Smooth muscle cell (in vitro differentiated cells): Measurements from ENCODE around the gene MT1A. TPM values are rescaled to one million over a fixed set of nuclear protein-coding genes. Genes with fewer than 3 reads are reported as not detected.

Source experiments
- DNase-seq: peaks from one replicate; lab custom pipeline; 2025; ENCODE audit not compliant: unreplicated experiment; lab: John Stamatoyannopoulos, UW
- H2AFZ ChIP-seq: fragments of 200-600 bp; sonication (generic); 2 replicates; pipeline ENCODE4 v1.6.0; 2016; ENCODE audit warnings: antibody characterized with exemption, low read depth, mild to moderate bottlenecking
- H3F3A ChIP-seq: fragments of 200-600 bp; sonication (generic); 2 replicates; pipeline ENCODE4 v1.6.0; 2017; ENCODE audit warnings: antibody characterized with exemption, low read depth
- H3K27ac ChIP-seq: fragments of 200-600 bp; sonication (generic); 2 replicates; pipeline ENCODE4 v1.5.1; 2016; ENCODE audit warnings: low read depth, mild to moderate bottlenecking
- H3K27me3 ChIP-seq: fragments of 200-600 bp; sonication (generic); 2 replicates; pipeline ENCODE4 v1.6.1; 2016; ENCODE audit warnings: low read depth, mild to moderate bottlenecking
- H3K36me3 ChIP-seq: fragments of 200-600 bp; sonication (generic); 2 replicates; pipeline ENCODE4 v1.5.1; 2016; ENCODE audit warnings: low read depth
- H3K4me1 ChIP-seq: fragments of 200-600 bp; sonication (generic); 2 replicates; pipeline ENCODE4 v1.5.1; 2016; ENCODE audit warnings: low read depth
- H3K4me2 ChIP-seq: fragments of 200-600 bp; sonication (generic); 2 replicates; pipeline ENCODE4 v1.6.0; 2016; ENCODE audit warnings: mild to moderate bottlenecking
- H3K4me3 ChIP-seq: fragments of 200-600 bp; sonication (generic); 2 replicates; pipeline ENCODE4 v1.5.1; 2016; ENCODE audit warnings: mild to moderate bottlenecking
- H3K79me2 ChIP-seq: fragments of 200-600 bp; sonication (generic); 2 replicates; pipeline ENCODE4 v1.6.0; 2016; ENCODE audit warnings: low read depth, mild to moderate bottlenecking
- H3K9ac ChIP-seq: fragments of 200-600 bp; sonication (generic); 2 replicates; pipeline ENCODE4 v1.6.0; 2016; ENCODE audit warnings: low read depth
- H3K9me3 ChIP-seq: fragments of 200-600 bp; sonication (generic); replicated peaks from 2 replicates; pipeline ENCODE4 v1.5.1; 2016; ENCODE audit warnings: low read depth
- H4K20me1 ChIP-seq: fragments of 200-600 bp; sonication (generic); 2 replicates; pipeline ENCODE4 v1.6.0; 2016; ENCODE audit warnings: low read depth
- WGBS: methylation state at CpG from one replicate; pipeline ENCODE4 v1.1.7; 2016; ENCODE audit warnings: low lambda C conversion rate; 5-methylcytosine and 5-hydroxymethylcytosine counted together
- polyA plus RNA-seq: library from polyadenylated mRNA; unstranded; fragments of >200 nt; fragmentation: Nextera tagmentation; extraction: Ambion mirVana; gene quantifications from 2 replicates; pipeline ENCODE4 v1.2.1, GENCODE V29; 2016
- total RNA-seq: library from RNA; depleted of rRNA; stranded (reverse); fragments of >200 nt; gene quantifications from 2 replicates; pipeline ENCODE4 v1.2.3, GENCODE V29; 2014
- TF ChIP-seq, protein P1 (sequence below): fragments of 200-600 bp; sonication (generic); IDR thresholded peaks from 2 replicates; pipeline ENCODE4 v1.5.1; 2017; ENCODE audit warnings: borderline replicate concordance, mild to moderate bottlenecking, antibody characterized with exemption; ENCODE audit not compliant: insufficient read depth, poor library complexity, severe bottlenecking

MT1A gene
- total and polyA plus RNA-seq, 2 experiments from 2014 or later: not detected

DNA sequence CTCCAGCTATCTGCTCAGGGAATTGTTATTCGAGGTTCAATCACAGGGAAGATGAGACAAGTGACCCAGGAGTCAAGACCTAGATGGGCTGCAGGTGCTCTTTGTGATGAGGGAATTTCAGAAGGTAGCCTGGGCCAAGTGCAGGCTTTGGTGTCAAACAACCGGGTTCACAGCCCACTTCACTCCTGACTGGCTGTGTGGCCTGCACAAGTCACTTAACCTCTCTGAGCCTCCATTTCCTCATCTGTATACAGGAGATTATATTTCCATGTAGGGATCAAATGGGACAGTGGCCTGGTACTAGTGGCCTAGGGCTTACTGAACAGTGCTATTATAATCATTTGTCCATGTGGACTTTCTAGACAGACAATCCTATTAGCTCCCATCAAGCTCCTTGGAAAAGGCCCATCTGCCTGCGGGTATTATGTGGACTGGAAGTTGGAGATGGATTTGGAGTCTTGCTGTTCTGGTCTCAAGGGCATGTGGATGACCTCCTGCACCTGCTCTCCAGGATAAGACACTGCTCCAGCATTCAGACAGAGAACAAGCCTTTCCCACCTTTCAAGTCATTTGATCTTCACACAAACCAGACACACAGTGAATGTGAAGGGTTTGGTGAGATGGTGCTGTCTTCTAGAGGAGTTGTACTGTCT lies 40.7 kb downstream of the MT1A start:
- H4K20me1 ChIP-seq: no peaks in the 10 kb centered on the region
- DNase-seq: no peak
- TF ChIP-seq, protein P1, sequence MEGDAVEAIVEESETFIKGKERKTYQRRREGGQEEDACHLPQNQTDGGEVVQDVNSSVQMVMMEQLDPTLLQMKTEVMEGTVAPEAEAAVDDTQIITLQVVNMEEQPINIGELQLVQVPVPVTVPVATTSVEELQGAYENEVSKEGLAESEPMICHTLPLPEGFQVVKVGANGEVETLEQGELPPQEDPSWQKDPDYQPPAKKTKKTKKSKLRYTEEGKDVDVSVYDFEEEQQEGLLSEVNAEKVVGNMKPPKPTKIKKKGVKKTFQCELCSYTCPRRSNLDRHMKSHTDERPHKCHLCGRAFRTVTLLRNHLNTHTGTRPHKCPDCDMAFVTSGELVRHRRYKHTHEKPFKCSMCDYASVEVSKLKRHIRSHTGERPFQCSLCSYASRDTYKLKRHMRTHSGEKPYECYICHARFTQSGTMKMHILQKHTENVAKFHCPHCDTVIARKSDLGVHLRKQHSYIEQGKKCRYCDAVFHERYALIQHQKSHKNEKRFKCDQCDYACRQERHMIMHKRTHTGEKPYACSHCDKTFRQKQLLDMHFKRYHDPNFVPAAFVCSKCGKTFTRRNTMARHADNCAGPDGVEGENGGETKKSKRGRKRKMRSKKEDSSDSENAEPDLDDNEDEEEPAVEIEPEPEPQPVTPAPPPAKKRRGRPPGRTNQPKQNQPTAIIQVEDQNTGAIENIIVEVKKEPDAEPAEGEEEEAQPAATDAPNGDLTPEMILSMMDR: no peak
- H3K9ac ChIP-seq: no peak overlapping the region
- no peaks in the 10 kb centered on the region for H3F3A ChIP-seq
- 95% methylated on average over 3 of the region's 3 CpGs for WGBS
- H2AFZ ChIP-seq: no peak overlapping the region
- H3K27me3 ChIP-seq: peaks cover 44% of the 10 kb centered on the region
- H3K4me1 ChIP-seq: no peaks in the 10 kb centered on the region
- no peak overlapping the region for H3K27ac ChIP-seq
- H3K9me3 ChIP-seq: no peaks in the 10 kb centered on the region
- H3K4me3 ChIP-seq: no peak overlapping the region
- no peaks in the 10 kb centered on the region for H3K79me2 ChIP-seq
- H3K36me3 ChIP-seq: no peaks in the 10 kb centered on the region
- H3K4me2 ChIP-seq: no peak overlapping the region

DNA sequence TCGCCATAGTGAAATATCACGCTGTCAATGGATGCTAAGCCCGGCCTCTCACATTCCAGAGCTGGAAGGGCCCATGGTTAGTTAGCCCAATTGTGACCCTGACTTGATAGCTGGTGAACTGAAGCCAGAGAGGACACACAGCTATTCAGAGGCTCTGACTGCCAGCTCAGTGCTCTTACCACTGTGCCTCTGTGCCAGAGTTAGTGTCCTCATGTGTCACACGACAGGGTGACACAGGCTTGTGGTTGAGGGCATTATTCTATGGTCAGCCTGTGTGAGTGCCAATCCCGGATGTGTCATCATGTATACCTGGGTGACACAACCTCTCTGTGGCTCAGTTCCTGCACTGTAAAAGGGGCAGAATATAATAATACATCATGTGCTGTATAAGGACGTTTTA lies 41.4 kb downstream of the MT1A start:
- Histone ChIP-seq H3K27me3 (peaks cover 38% of the 10 kb centered on the region), H3K4me1 (no peaks in the 10 kb centered on the region), H3K36me3 (no peaks in the 10 kb centered on the region), H2AFZ (no peak overlapping the region), H3K9ac (no peak overlapping the region), H3K4me3 (no peak overlapping the region), H4K20me1 (no peaks in the 10 kb centered on the region), H3K9me3 (no peaks in the 10 kb centered on the region), H3K4me2 (no peak overlapping the region), H3K27ac (no peak overlapping the region), H3F3A (no peaks in the 10 kb centered on the region), H3K79me2 (no peaks in the 10 kb centered on the region)
- TF ChIP-seq, protein P1: no peak
- 84% methylated on average over 6 of the region's 6 CpGs for WGBS
- no peak for DNase-seq

DNA sequence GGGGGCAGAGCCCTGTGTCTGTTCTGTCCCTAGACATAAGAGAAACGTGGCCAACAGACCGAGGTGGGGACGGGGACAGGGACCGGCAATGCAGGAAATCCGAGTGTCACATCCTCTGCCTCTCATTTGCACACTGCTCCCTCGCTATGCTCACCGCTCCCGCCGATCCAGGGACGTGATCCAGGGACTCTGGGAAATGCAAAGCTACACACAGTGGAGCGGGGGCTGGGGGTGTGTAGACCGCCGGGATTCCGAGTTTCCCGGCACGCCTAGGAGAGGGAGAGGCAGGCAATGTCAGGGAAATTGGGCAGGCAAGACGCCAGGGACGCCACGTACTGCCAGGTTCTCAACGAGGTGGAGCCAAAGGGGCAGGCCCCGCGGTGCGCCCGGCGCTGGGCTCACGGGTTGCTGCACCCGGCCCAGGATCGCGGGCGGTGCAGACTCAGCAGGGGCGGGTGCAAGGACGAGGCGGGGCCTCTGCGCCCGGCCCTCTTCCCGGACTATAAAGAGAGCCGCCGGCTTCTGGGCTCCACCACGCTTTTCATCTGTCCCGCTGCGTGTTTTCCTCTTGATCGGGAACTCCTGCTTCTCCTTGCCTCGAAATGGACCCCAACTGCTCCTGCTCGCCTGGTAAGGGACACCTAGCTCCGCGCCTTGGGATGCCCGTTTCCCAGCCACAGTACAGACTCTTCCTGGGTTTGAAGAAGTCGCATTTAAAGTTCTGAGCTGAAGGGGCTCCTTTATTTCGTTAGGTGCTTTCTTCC lies 43.7 kb downstream of the MT1A start, which contains the start of gene MT1X:
MT1X (plus strand) TSS at position 532 of the 764 bp plus-strand sequence; CDS start at position 603, 71 bp downstream.
- Histone ChIP-seq H4K20me1 (no peaks in the 10 kb centered on the region), H3K79me2 (no peaks in the 10 kb centered on the region), H2AFZ (peak within 1 kb of the TSS; percentile 98), H3K9ac (peak within 1 kb of the TSS; percentile 55), H3K4me3 (peak within 1 kb of the TSS; percentile 63), H3F3A (no peaks in the 10 kb centered on the region), H3K27ac (no peak within 1 kb of the TSS), H3K4me2 (peak within 1 kb of the TSS; percentile 99), H3K9me3 (no peaks in the 10 kb centered on the region), H3K4me1 (no peaks in the 10 kb centered on the region), H3K36me3 (no peaks in the 10 kb centered on the region), H3K27me3 (peaks cover 15% of the 10 kb centered on the region)
- TF ChIP-seq, protein P1: no peak
- DNase-seq: peak; percentile 17
- under 1% methylated on average over 43 of the region's 49 CpGs for whole genome bisulfite sequencing
